ENCODE results near the gene UBE4A. TPM values are rescaled to one million over a fixed set of nuclear protein-coding genes. Genes with fewer than 3 reads are reported as not detected.

Gene UBE4A
- total RNA-seq, 1 experiment from 2014 or later = 106 TPM

GRCh38 chr11:118342503-118343161 lies 16.8 kb upstream of the UBE4A start, which contains the start of gene CD3D:
Gene CD3D, minus strand, starts transcription at chr11:118342705. Its CDS starts 98 bp downstream, at chr11:118342607.
- no TSS peak for BruUV-seq (replicated peaks)
- Histone ChIP-seq H3K27me3 (replicated peaks; ENCODE audit: control insufficient read depth, insufficient read depth, low read length) (no peaks in the 10 kb centered on the region), H3K9me3 (no peaks in the 10 kb centered on the region), H3K36me3 (ENCODE audit: control insufficient read depth, insufficient read depth, low read length) (no peaks in the 10 kb centered on the region), H3K4me1 (peaks cover 15% of the 10 kb centered on the region), H3K4me3 (ENCODE audit: low read depth, low read length) (no peak within 1 kb of the TSS)
- no peak within 1 kb of the TSS for H3K27ac Mint-ChIP-seq (ENCODE audit: unreplicated experiment)
- peaks cover 15% of the 10 kb centered on the region for H3K9me3 Mint-ChIP-seq (ENCODE audit: unreplicated experiment)
- H3K4me1 Mint-ChIP-seq (ENCODE audit: low read depth, unreplicated experiment) = peaks cover 7% of the 10 kb centered on the region
- intact Hi-C loops (cut with micrococcal nuclease; ENCODE audit: unreplicated experiment) = no loop called here
- no peak within 1 kb of the TSS for H3K4me3 Mint-ChIP-seq (ENCODE audit: unreplicated experiment)
- DNase-seq = no peak
- TF ChIP-seq CTCF (IDR thresholded peaks at IDR 0.05; ENCODE audit: insufficient read depth in 1 of 2, low read depth in 1 of 2, low read length in 1 of 2, severe bottlenecking in 1 of 2, unreplicated experiment in 1 of 2) = no peak
- POLR2A ChIA-PET = interaction anchor here (0.5 to 0.7 kb wide), 2 partner anchors 196 to 227 kb away, joined by 3 to 5 read pairs; no protein-coding TSS in a partner anchor
- no peaks in the 10 kb centered on the region for H3K27me3 Mint-ChIP-seq (ENCODE audit: insufficient read depth, unreplicated experiment)
- H3K36me3 Mint-ChIP-seq (ENCODE audit: insufficient read depth, unreplicated experiment) = peaks cover 6% of the 10 kb centered on the region
- CTCF ChIA-PET = interaction anchor here (0.7 kb wide), 1 partner anchor 75 kb away, joined by 4 read pairs; no protein-coding TSS in a partner anchor

GRCh38 chr11:118343248-118343647 lies 16.2 kb upstream of the UBE4A start:
- Histone ChIP-seq H3K36me3 (ENCODE audit: control insufficient read depth, insufficient read depth, low read length) (no peaks in the 10 kb centered on the region), H3K4me3 (ENCODE audit: low read depth, low read length) (no peak overlapping the region), H3K27me3 (replicated peaks; ENCODE audit: control insufficient read depth, insufficient read depth, low read length) (no peaks in the 10 kb centered on the region), H3K4me1 (peaks cover 15% of the 10 kb centered on the region), H3K9me3 (no peaks in the 10 kb centered on the region)
- intact Hi-C loops (cut with micrococcal nuclease; ENCODE audit: unreplicated experiment) = no loop called here
- ChIA-PET POLR2A (no interaction called here), CTCF (no interaction called here)
- TF ChIP-seq CTCF (IDR thresholded peaks at IDR 0.05; ENCODE audit: insufficient read depth in 1 of 2, low read depth in 1 of 2, low read length in 1 of 2, severe bottlenecking in 1 of 2, unreplicated experiment in 1 of 2) = no peak
- BruUV-seq (replicated peaks) = no TSS peak
- DNase-seq = no peak
- H3K36me3 Mint-ChIP-seq (ENCODE audit: insufficient read depth, unreplicated experiment) = peaks cover 6% of the 10 kb centered on the region
- no peaks in the 10 kb centered on the region for H3K27me3 Mint-ChIP-seq (ENCODE audit: insufficient read depth, unreplicated experiment)
- no peak overlapping the region for H3K27ac Mint-ChIP-seq (ENCODE audit: unreplicated experiment)
- peaks cover 7% of the 10 kb centered on the region for H3K4me1 Mint-ChIP-seq (ENCODE audit: low read depth, unreplicated experiment)
- H3K4me3 Mint-ChIP-seq (ENCODE audit: unreplicated experiment) = no peak overlapping the region
- peaks cover 15% of the 10 kb centered on the region for H3K9me3 Mint-ChIP-seq (ENCODE audit: unreplicated experiment)

GRCh38 chr11:118343981-118344515 lies 15.4 kb upstream of the UBE4A start, which contains the start of gene CD3G:
Gene CD3G, plus strand, starts transcription at chr11:118344344. Its CDS starts 80 bp downstream, at chr11:118344424.
- ChIA-PET POLR2A (no interaction called here), CTCF (no interaction called here)
- no peak within 1 kb of the TSS for H3K27ac Mint-ChIP-seq (ENCODE audit: unreplicated experiment)
- no peak for DNase-seq
- TF ChIP-seq CTCF (IDR thresholded peaks at IDR 0.05; ENCODE audit: insufficient read depth in 1 of 2, low read depth in 1 of 2, low read length in 1 of 2, severe bottlenecking in 1 of 2, unreplicated experiment in 1 of 2) = no peak
- intact Hi-C loops (cut with micrococcal nuclease; ENCODE audit: unreplicated experiment) = no loop called here
- no peak within 1 kb of the TSS for H3K4me3 ChIP-seq (ENCODE audit: low read depth, low read length)
- H3K9me3 ChIP-seq = no peaks in the 10 kb centered on the region
- no peak within 1 kb of the TSS for H3K4me3 Mint-ChIP-seq (ENCODE audit: unreplicated experiment)
- peaks cover 15% of the 10 kb centered on the region for H3K9me3 Mint-ChIP-seq (ENCODE audit: unreplicated experiment)
- peaks cover under 1% of the 10 kb centered on the region for H3K4me1 Mint-ChIP-seq (ENCODE audit: low read depth, unreplicated experiment)
- no peaks in the 10 kb centered on the region for H3K36me3 Mint-ChIP-seq (ENCODE audit: insufficient read depth, unreplicated experiment)
- H3K27me3 ChIP-seq (replicated peaks; ENCODE audit: control insufficient read depth, insufficient read depth, low read length) = no peaks in the 10 kb centered on the region
- BruUV-seq (replicated peaks) = no TSS peak
- H3K4me1 ChIP-seq = peaks cover 8% of the 10 kb centered on the region
- H3K27me3 Mint-ChIP-seq (ENCODE audit: insufficient read depth, unreplicated experiment) = no peaks in the 10 kb centered on the region
- H3K36me3 ChIP-seq (ENCODE audit: control insufficient read depth, insufficient read depth, low read length) = no peaks in the 10 kb centered on the region

Measured in Caco-2 (cell line).